CD4-positive, alpha-beta T cell treated with Interleukin-2 at 100 ng/mL for 4 hours (primary cell): ENCODE results near the gene SNTA1.
"Not testable (repeated sequence)": the region's sequence is repeated elsewhere in the genome, so short reads cannot be mapped to it uniquely, and the experiment has no call there.

Experiments
- DNase-seq: peaks from one replicate; pipeline ENCODE4 v3.0.0-alpha.2; 2020; ENCODE audit warnings: low spot score

SNTA1 gene

DNA sequence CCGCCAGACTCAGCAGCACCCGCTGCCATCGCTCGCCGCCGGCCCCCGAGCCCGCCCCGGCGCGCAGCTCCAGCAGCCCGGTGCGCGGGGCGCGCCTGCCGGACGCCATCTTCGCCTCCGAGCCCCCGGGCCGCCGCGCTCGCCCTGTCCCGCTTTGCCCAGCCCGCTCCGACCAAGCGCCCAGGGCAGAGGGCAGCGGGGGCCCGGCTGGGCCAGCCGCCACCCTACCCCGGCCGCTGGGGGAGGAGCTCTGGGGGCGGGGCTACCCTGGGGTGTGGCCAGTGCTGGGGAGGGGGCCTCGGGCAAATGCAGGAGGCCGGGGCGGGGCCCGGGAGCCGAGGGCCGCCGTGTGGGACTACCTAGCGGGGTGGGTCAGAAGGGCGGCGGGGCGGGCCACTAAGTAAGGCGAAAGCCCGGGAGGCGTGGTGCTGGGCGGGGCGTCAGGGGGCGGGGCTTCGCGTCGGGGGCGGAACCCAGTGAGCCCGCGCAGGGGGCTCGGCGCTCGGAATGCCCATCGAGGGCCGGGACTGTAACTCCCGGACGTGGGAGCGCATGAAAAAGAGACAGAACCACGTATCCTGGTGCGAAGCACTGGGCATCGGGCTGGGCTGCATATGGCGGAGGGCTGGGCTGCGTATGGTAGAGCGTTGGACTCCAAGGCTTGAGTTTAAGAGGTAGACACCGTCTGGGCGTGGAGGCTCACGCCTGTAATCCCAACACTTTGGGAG lies at the start of gene SNTA1:
SNTA1 (minus strand) TSS at position 252 of the 728 bp plus-strand sequence; CDS start at position 109, 143 bp downstream.
- peak; percentile 93 for DNase-seq

DNA sequence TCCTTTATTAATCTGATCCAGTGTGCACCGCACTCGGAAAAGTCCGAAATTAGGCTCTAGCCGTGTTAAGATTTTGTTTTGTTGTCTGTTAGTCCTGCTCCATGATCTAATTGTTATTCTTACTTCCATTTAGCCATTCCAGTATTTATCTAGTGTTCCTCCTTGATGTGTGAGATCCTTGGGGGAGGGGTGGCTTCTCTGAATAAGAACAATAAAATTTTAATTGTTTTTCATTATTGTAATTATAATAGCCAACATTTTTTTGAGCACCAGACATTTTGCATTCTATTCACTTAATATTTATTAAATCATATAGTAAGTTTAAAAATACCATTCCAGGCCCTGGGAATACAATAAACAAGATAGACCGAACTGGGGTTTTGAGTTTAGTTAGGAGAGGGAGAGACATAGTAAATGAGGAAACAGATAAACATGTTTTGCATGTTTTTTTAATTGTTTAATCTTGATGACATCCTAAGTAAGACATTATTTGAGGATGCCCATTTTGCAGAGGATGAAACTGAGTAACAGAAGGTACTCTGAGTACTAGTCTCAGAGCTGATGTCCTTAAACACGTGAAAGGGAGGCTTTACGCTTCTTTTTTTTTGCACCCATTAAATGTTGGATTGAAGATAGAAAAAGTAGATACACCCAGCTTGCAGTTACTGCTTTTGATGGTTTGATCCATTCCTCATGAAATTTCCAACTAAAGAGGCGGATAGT lies 47.5 kb upstream of the SNTA1 start:
- DNase-seq = no peak

- DNase-seq = no peak
Observed at GRCh38 chr20:33490023-33490933, 46.7 kb upstream of the SNTA1 start, which contains the start of gene CBFA2T2. Gene CBFA2T2 (plus strand): TSS chr20:33490096. CDS start chr20:33490268, 172 bp downstream.

GRCh38 chr20:33489495-33490022 lies 46.0 kb upstream of the SNTA1 start:
- DNase-seq = peak; percentile 99

DNA sequence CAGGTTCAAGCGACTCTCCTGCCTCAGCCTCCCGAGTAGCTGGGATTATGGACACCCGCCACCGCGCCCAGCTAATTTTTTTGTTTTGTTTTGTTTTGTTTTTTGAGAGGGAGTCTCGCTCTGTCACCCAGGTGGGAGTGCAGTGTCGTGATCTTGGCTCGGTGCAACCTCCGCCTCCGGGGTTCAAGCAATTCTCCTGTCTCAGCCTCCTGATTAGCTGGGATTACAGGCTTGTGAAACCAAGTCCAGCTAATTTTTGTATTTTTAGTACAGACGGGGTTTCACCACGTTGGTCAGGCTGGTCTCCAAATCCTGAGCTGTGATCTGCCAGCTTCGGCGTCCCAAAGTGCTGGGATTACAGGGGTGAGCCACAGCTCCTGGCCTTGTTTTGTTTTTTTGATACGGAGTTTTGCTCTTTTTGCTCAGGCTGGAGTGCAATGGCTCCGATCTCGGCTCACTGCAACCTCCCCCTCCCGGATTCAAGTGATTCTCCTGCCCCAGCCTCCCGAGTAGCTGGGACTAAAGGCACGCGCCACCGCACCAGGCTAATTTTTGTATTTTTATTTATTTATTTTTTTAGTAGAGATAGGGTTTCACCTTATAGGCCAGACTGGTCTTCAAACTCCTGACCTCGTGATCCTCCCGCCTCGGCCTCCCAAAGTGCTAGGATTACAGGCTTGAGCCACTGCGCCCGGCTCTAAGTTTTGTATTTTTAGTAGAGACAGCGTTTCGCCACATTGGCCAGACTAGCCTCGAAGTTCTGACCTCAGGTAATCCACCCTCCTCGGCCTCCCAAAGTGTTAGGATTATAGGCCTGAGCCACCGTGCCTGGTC lies 45.3 kb upstream of the SNTA1 start:
- not testable (repeated sequence) for DNase-seq

DNA sequence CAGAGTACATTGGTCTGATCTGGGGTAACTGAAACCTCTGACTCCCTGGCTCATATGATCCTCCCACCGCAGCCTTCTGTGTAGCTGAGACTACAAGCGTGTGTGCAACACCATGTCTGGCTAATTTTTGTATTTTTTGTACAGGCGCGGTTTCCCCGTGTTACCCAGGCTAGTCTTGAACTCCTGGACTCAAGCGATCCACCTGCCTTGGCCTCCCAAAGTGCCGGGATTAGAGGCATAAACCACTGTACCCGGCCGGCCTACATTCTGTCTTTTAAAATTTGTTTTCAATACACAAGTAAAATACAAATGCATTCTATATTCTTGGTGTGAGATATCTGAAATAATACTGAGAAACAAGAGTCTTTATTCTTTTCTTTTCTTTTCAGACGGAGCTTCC lies 44.6 kb upstream of the SNTA1 start:
- DNase-seq = no peak

GRCh38 chr20:33483186-33483585 lies 39.6 kb upstream of the SNTA1 start:
- DNase-seq = not testable (repeated sequence)

- DNase-seq = no peak
Observed at GRCh38 chr20:33482581-33482980, 39.0 kb upstream of the SNTA1 start.

GRCh38 chr20:33481431-33481941 lies 37.9 kb upstream of the SNTA1 start:
- DNase-seq = no peak

- no peak for DNase-seq
Observed at GRCh38 chr20:33480048-33480447, 36.5 kb upstream of the SNTA1 start.

DNA sequence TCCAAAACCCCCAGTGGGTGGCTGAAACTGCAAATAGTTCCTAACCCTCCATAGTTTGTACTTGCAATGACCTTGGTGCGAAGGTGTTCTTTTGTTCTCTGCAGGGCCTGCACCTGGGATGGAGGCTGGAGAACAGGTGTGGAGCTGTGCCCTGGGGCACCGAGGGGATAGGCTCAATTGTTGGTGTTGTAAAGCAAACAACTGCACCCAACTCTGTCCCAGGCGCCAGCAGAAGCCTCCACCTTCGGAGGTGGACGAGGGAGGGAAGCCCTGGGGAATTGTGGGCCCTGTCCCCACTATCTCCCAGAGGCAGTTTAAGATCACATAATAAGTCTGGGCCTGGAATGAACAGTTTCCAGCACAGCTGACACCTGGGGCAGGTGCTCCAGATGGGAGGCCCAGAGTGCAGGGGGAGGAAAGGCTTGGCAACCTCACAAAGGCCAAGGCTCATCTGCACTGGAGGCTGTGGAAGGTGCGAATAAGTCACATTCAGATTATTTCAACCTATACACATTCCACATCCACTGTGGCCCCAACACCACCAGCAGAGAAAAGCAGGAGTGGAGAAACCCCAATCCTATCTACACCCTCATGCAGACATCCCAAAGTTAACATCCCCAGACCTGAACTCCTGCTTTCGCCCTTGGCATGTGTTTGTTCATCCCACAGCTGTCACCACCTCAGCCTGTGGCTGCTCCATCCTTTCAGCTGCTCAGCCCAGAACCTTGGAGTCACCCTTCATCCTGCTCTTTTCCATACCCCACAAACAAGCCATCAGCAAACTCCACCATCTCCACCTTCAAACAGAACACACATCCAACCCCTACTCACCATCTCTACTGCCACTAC lies 34.0 kb upstream of the SNTA1 start:
- no peak for DNase-seq

DNA sequence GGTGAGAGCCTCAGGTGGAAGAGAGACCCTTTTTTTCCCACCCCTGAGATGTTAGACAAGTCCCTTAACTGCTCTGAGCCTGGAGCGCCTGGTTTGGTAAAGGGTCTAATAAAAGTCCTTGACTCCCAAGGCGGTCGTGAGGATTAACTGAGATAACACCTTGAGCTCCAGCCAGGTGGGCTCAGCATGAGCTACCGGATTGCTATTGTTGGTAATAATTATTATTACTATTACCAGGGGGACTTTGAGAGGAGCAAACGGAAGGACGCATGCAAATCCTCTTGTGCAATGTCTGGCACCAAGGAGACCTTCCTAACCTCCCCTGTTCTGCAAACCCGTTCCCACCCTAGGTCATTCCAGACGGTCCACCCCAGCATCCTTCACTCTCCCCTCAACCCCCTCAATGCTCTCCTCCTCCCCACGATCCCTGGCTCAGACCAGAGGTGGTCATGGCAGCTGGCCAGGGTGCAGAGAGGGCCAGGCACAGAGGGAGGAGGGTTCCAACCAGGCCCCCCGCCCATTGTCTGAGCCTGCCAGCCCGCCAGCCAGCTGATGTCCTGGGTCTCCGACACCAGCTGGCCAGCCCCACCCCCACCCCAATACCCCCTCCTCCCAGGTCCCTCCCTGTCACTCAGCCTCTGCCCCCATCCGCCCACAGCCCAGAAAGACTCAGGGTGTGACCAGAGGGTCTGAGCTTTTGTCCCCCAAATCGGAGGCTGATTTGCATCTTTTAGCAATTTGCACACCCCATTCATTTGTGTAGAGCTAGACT lies 32.0 kb upstream of the SNTA1 start:
- DNase-seq = no peak

DNA sequence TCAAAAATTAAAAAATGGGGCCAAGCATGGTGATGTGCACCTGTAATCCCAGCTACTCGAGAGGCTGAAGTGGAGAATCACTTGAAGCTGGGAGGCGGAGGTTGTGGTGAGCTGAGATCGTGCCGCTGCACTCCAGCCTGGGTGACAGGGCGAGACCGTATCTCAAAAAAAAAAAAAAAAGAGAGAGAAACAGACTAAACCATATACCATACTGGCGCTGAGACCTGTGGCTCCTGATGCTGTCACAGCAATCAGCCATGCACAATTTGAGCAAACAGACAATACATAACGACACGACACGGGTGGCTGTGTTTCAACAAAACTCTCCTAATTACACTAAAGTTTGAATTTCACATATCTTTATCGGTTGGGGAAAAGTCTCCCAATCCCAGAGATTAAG lies 31.4 kb upstream of the SNTA1 start:
- DNase-seq = no peak

DNA sequence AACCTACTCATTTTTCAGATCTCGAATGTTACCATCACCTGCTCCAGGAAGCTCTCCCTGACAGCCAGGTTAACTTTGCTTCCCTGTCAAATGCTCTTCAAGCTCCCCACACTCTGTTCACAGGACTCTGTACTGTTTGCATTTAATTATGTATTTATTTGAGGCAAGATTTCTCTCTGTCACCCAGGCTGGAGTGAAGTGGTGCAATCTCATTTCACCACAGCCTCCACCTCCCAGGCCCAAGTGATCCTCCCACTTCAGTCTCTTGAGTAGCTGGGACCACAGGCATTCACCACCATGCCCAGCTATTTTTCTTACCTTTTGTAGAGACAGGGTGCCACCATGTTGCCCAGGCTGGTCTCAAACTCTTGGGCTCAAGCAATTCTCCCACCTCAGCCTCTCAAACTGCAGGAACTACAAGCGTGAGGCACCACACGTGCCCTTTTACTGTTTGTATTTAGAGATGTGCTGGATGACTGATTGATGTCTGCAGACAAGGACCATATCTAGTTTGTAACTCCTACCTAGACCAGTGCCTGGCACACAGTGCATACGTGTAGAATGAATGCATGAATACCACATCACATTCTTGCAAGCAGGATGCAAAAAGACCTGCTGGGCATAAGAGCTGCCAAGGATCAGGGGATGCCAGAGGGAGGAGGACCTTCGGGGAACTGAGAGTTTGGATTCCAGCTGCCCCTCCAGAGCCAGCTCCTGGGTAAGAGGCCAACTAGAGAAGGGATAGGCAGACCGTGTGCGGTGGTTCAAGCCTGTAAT lies 30.7 kb upstream of the SNTA1 start:
- DNase-seq = no peak

DNA sequence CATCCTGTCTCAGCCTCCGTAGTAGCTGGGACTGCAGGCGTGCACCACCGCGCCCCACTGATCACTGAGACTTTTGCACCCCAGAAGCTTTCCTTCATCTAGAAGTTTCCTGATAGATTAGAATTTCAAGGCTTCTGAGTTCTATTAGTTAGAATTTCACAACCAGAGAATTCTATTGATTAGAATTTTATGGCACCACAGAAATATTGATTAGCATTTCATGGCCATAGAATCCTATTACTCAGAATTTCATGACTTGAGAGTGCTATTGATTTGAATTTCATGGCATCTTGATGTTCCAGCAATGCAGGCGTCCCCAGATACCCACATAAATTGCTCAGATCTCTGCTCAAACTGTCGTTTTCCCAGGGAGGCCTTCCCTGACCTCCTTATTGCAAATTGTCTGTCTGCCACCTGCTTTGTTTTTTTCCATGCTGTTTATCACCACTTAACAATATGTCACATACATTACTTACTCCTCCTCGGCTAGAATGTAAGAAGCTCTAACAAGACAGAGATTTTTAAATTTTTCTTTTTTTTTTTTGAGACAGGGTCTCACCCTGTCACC lies 29.4 kb upstream of the SNTA1 start:
- no peak for DNase-seq

DNA sequence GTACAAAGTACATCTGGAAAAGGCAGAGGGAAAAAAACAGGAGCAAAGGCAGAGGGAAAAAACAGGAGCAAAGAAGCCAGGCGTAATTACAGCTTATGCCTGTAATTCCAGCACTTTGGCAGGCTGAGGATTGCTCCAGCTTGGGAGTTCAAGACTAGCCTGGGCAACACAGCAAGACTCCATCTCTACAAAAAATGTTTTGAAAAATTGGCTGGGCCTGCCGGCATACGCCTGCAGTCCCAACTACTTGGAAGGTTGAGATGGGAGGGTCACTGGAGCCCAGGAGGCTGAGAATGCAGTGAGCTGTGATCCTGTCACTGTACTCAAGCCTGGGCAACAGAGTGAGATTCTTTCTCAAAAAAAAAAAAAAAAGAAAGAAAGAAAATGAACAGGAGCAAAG lies 27.3 kb upstream of the SNTA1 start:
- DNase-seq = no peak

- no peak for DNase-seq
Observed at GRCh38 chr20:33470457-33470856, 26.9 kb upstream of the SNTA1 start.

GRCh38 chr20:33466303-33466646 lies 22.7 kb upstream of the SNTA1 start:
- DNase-seq = no peak
